Neural cell (in vitro differentiated cells): ENCODE measurements around the gene CPXM1. TPM values are rescaled to one million over a fixed set of nuclear protein-coding genes. Genes with fewer than 3 reads are reported as not detected.

Experiments
- H2AFZ ChIP-seq: fragments of 200-600, 300-800 bp; sonication (generic), shearing (Covaris generic); 2 replicates; pipeline ENCODE4 v1.6.0; 2014; ENCODE audit warnings: low read depth, mild to moderate bottlenecking, antibody characterized with exemption, low read length, moderate library complexity
- H3F3A ChIP-seq: fragments of 200-600 bp; shearing (Covaris generic); 2 replicates; pipeline ENCODE4 v1.6.1; 2016; ENCODE audit warnings: mild to moderate bottlenecking, moderate library complexity, mixed read lengths, antibody characterized with exemption, low read length; ENCODE audit not compliant: insufficient read depth, poor library complexity, severe bottlenecking
- H3K27ac ChIP-seq: fragments of 200-600, 300-800 bp; sonication (generic), shearing (Covaris generic); 2 replicates; pipeline ENCODE4 v1.5.1; 2014; ENCODE audit warnings: mild to moderate bottlenecking, low read length, moderate library complexity
- H3K27me3 ChIP-seq: fragments of 300-800, 200-600 bp; sonication (generic), shearing (Covaris generic); 2 replicates; pipeline ENCODE4 v1.6.0; 2014; ENCODE audit warnings: mild to moderate bottlenecking, low read depth, low read length, moderate library complexity; ENCODE audit not compliant: insufficient read depth
- H3K36me3 ChIP-seq: fragments of 300-800, 200-600 bp; sonication (generic), shearing (Covaris generic); 2 replicates; pipeline ENCODE4 v1.5.1; 2014; ENCODE audit warnings: mild to moderate bottlenecking, antibody characterized with exemption, low read length, moderate library complexity; ENCODE audit not compliant: insufficient read depth
- H3K4me2 ChIP-seq: fragments of 300-800, 200-600 bp; sonication (generic), shearing (Covaris generic); 2 replicates; pipeline ENCODE4 v1.6.0; 2014; ENCODE audit warnings: mild to moderate bottlenecking, low read length
- H3K4me3 ChIP-seq: fragments of 300-800, 200-600 bp; sonication (generic), shearing (Covaris generic); 2 replicates; pipeline ENCODE4 v1.5.1; 2014; ENCODE audit warnings: mild to moderate bottlenecking, low read length, moderate library complexity
- H3K79me2 ChIP-seq: fragments of 200-600 bp; shearing (Covaris generic); replicated peaks from 2 replicates; pipeline ENCODE4 v1.6.0; 2014; ENCODE audit warnings: mild to moderate bottlenecking, low read length, moderate library complexity; ENCODE audit not compliant: insufficient read depth
- H3K9ac ChIP-seq: fragments of 300-800, 200-600 bp; sonication (generic), shearing (Covaris generic); 2 replicates; pipeline ENCODE4 v1.6.1; 2016; ENCODE audit warnings: mild to moderate bottlenecking, low read length, mixed read lengths
- H3K9me2 ChIP-seq: fragments of 200-600 bp; shearing (Covaris generic); 2 replicates; pipeline ENCODE4 v1.6.1; 2016; ENCODE audit warnings: mild to moderate bottlenecking, low read length, mixed read lengths; ENCODE audit not compliant: insufficient read depth
- H3K9me3 ChIP-seq: fragments of 200-600, 300-800 bp; sonication (generic), shearing (Covaris generic); 2 replicates; pipeline ENCODE4 v1.6.1; 2016; ENCODE audit warnings: mild to moderate bottlenecking, mixed run types, low read length, moderate library complexity, mixed read lengths
- H4K20me1 ChIP-seq: fragments of 200-600 bp; shearing (Covaris generic); 2 replicates; pipeline ENCODE4 v1.6.1; 2016; ENCODE audit warnings: mild to moderate bottlenecking, mixed run types; ENCODE audit not compliant: insufficient read depth
- EP300 ChIP-seq: fragments of 450-650 bp; conservative IDR thresholded peaks from 2 replicates; pipeline ENCODE4 v1.6.1; 2014; ENCODE audit warnings: antibody characterized with exemption, mild to moderate bottlenecking, moderate library complexity; ENCODE audit not compliant: poor library complexity, severe bottlenecking
- EZH2 ChIP-seq: fragments of 200-600, 300-800 bp; shearing (Covaris generic), sonication (generic); IDR thresholded peaks from 2 replicates; pipeline ENCODE4 v1.6.1; 2014; ENCODE audit warnings: antibody characterized with exemption, low read length, borderline replicate concordance, mild to moderate bottlenecking; ENCODE audit not compliant: insufficient read depth, poor library complexity, severe bottlenecking
- MXI1 ChIP-seq: fragments of 450-650 bp; conservative IDR thresholded peaks from 2 replicates; pipeline ENCODE4 v1.6.1; 2014; ENCODE audit warnings: antibody characterized with exemption, mild to moderate bottlenecking; ENCODE audit not compliant: poor library complexity, severe bottlenecking
- POLR2AphosphoS5 ChIP-seq: IDR thresholded peaks from 2 replicates; pipeline ENCODE4 v1.6.1; 2012
- RAD21 ChIP-seq: fragments of 450-650 bp; conservative IDR thresholded peaks from 2 replicates; pipeline ENCODE4 v1.6.1; 2014; ENCODE audit warnings: antibody characterized with exemption, mild to moderate bottlenecking, moderate library complexity
- REST ChIP-seq: IDR thresholded peaks from 2 replicates; pipeline ENCODE4 v1.6.1; 2012; ENCODE audit warnings: borderline replicate concordance
- SMC3 ChIP-seq: fragments of 450-650 bp; conservative IDR thresholded peaks from 2 replicates; pipeline ENCODE4 v1.6.1; 2014; ENCODE audit warnings: antibody characterized with exemption, mild to moderate bottlenecking, moderate library complexity; ENCODE audit not compliant: poor library complexity
- TAF1 ChIP-seq: IDR thresholded peaks from 2 replicates; pipeline ENCODE4 v1.6.1; 2012; ENCODE audit warnings: low read depth
- polyA plus RNA-seq: library from polyadenylated mRNA; depleted of rRNA; stranded (reverse); fragments of >200 nt; gene quantifications from 2 replicates; pipeline ENCODE4 v1.2.3, GENCODE V29; 2014
- TF ChIP-seq, protein P1 (sequence below): fragments of 450-650 bp; IDR thresholded peaks from 2 replicates; pipeline ENCODE4 v1.5.1; 2014; ENCODE audit warnings: antibody characterized with exemption, mild to moderate bottlenecking, moderate library complexity; ENCODE audit not compliant: poor library complexity, severe bottlenecking

CPXM1 gene
- polyA plus RNA-seq, 1 donor from 2014 or later: 44.0 TPM

- TF ChIP-seq SMC3: no peak
- TF ChIP-seq POLR2AphosphoS5: no peak
- no peak for TF ChIP-seq RAD21
- no peak for TF ChIP-seq EP300
- no peak for TF ChIP-seq TAF1
- TF ChIP-seq REST: no peak
- TF ChIP-seq, protein P1, sequence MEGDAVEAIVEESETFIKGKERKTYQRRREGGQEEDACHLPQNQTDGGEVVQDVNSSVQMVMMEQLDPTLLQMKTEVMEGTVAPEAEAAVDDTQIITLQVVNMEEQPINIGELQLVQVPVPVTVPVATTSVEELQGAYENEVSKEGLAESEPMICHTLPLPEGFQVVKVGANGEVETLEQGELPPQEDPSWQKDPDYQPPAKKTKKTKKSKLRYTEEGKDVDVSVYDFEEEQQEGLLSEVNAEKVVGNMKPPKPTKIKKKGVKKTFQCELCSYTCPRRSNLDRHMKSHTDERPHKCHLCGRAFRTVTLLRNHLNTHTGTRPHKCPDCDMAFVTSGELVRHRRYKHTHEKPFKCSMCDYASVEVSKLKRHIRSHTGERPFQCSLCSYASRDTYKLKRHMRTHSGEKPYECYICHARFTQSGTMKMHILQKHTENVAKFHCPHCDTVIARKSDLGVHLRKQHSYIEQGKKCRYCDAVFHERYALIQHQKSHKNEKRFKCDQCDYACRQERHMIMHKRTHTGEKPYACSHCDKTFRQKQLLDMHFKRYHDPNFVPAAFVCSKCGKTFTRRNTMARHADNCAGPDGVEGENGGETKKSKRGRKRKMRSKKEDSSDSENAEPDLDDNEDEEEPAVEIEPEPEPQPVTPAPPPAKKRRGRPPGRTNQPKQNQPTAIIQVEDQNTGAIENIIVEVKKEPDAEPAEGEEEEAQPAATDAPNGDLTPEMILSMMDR: no peak
- TF ChIP-seq MXI1: no peak
- no peak for TF ChIP-seq EZH2
- H3K9ac ChIP-seq: no peak overlapping the region
- peaks cover 18% of the 10 kb centered on the region for H3K27me3 ChIP-seq
- H3F3A ChIP-seq: no peaks in the 10 kb centered on the region
- H2AFZ ChIP-seq: no peak overlapping the region
- H3K27ac ChIP-seq: no peak overlapping the region
- H4K20me1 ChIP-seq: no peaks in the 10 kb centered on the region
- no peak overlapping the region for H3K4me3 ChIP-seq
- H3K36me3 ChIP-seq: no peaks in the 10 kb centered on the region
- no peaks in the 10 kb centered on the region for H3K9me3 ChIP-seq
- H3K79me2 ChIP-seq: no peaks in the 10 kb centered on the region
- H3K9me2 ChIP-seq: no peaks in the 10 kb centered on the region
- no peak overlapping the region for H3K4me2 ChIP-seq
Measured at GRCh38 chr20:2796011-2796660, 4.3 kb downstream of the CPXM1 start.

- no peaks in the 10 kb centered on the region for H3K9me2 ChIP-seq
- H3K27me3 ChIP-seq: peaks cover 12% of the 10 kb centered on the region
- H3F3A ChIP-seq: no peaks in the 10 kb centered on the region
- H3K79me2 ChIP-seq: no peaks in the 10 kb centered on the region
- H3K4me2 ChIP-seq: no peak overlapping the region
- no peak overlapping the region for H2AFZ ChIP-seq
- no peak overlapping the region for H3K27ac ChIP-seq
- H3K36me3 ChIP-seq: no peaks in the 10 kb centered on the region
- no peak overlapping the region for H3K9ac ChIP-seq
- no peaks in the 10 kb centered on the region for H4K20me1 ChIP-seq
- no peaks in the 10 kb centered on the region for H3K9me3 ChIP-seq
- no peak overlapping the region for H3K4me3 ChIP-seq
- no peak for TF ChIP-seq EZH2
Measured at GRCh38 chr20:2795451-2795850, 5.0 kb downstream of the CPXM1 start.
